K562 treated with DMSO at 1 percent for 24 hours (cell line): ENCODE measurements around the gene SSBP3. TPM values are rescaled to one million over a fixed set of nuclear protein-coding genes. Genes with fewer than 3 reads are reported as not detected.

Source experiments
- total RNA-seq: library from RNA; unstranded; fragments of 300-600 nt; gene quantifications from 2 replicates; pipeline ENCODE4 v1.2.3, GENCODE V29; 2022; ENCODE audit warnings: low read depth; ENCODE audit not compliant: insufficient read depth

SSBP3 gene
- total RNA-seq = 91.0 and 104 TPM in 2 replicates

DNA sequence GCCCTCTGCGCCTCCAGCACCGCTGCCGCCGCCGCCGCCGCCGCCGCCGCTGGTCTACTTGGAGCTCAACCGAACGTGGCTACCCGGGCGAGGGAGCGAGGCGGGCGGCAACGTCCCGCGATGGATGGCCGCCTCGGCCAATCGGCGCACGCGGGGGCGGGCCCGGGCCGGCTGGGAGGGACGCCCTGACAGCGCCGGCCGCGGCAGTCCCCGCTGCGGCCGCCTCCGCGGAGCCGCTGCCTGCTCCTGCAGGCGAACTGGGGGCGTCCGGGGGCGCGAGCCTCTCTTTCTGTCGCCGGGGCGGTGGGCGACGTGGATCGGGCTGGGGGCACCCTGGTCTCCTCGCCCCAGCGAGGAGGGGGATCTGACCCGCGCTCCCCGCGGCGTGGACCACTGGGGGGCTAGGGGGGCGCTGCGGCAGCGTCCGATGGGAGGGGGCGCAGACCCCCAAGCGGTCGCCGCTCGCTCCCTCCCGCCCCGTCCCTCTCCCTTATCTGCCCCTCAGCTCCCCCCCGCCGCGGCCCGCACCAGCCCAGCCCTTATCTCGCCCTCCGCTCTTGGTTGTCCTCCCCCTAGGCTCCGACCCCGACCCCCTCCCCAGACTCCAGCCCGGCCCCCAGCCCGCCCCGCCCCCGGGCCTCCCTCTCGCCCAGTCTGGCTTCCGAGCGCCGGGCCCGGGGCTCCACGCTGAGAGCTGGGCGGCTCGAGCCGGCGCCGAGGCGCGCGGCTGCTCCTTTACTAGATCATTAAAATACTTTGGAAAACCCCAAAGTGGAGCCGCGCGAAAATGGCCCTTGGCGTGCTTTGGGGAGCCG, at the start of gene SSBP3:
Gene SSBP3 (minus strand): TSS at position 56 of the 815 bp plus-strand sequence.

DNA sequence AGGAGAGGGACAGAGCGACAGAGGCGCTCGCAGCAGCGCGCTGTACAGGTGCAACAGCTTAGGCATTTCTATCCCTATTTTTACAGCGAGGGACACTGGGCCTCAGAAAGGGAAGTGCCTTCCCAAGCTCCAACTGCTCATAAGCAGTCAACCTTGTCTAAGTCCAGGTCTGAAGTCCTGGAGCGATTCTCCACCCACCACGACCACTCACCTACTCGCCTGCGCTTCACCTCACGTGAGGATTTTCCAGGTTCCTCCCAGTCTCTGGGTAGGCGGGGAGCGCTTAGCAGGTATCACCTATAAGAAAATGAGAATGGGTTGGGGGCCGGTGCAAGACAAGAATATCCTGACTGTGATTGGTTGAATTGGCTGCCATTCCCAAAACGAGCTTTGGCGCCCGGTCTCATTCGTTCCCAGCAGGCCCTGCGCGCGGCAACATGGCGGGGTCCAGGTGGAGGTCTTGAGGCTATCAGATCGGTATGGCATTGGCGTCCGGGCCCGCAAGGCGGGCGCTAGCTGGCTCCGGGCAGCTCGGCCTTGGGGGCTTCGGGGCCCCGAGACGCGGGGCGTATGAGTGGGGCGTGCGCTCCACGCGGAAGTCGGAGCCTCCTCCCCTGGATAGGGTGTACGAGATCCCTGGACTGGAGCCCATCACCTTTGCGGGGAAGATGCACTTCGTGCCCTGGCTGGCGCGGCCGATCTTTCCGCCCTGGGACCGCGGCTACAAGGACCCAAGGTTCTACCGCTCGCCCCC, 206.3 kb downstream of the SSBP3 start, which contains the start of the genes CYB5RL and MRPL37:
Gene CYB5RL (minus strand): TSS at position 266 of the 754 bp plus-strand sequence. CDS start 4,414 bp downstream, outside the sequence.
Gene MRPL37 (plus strand): TSS at position 403 of the 754 bp plus-strand sequence. CDS start 77 bp downstream, at position 480.

Other genes with a start within 250 kb of the SSBP3 start
- gene CYB5RL, start 206.4 kb downstream of the SSBP3 start, total RNA-seq = 11.0 and 12.5 TPM in 2 replicates
- gene MRPL37, start 206.2 kb downstream of the SSBP3 start, total RNA-seq = 204 and 210 TPM in 2 replicates
- gene ACOT11, start 141.8 kb upstream of the SSBP3 start, total RNA-seq = 1.2 and 2.2 TPM in 2 replicates
- not detected in 2 replicates for gene FAM151A, start 217.1 kb upstream of the SSBP3 start, total RNA-seq
- not detected in 2 replicates for gene MROH7, start 235.4 kb upstream of the SSBP3 start, total RNA-seq